ENCODE data around the gene TIMP3.

- TF ChIP-seq CTCF (conservative IDR thresholded peaks at IDR 0.05; ENCODE audit: low read length) = no peak
- TF ChIP-seq EZH2phosphoT487 (IDR thresholded peaks at IDR 0.05; ENCODE audit: borderline replicate concordance) = no peak
Measured at GRCh38 chr22:32752816-32753520, 48.5 kb upstream of the TIMP3 start.
